H1 (cell line): ENCODE results near the gene SRPK3.
"Not testable (repeated sequence)": the region's sequence is repeated elsewhere in the genome, so short reads cannot be mapped to it uniquely, and the experiment has no call there.

Experiments used
- CEBPB ChIP-seq: IDR thresholded peaks from 2 replicates; pipeline ENCODE4 v1.6.1; 2012; ENCODE audit warnings: low read depth, low read length
- EP300 ChIP-seq, 2 experiments: IDR thresholded peaks; 1 replicate in 1 of 2; 2 replicates in 1 of 2; pipeline ENCODE4 v1.6.1; 2011 to 2012; ENCODE audit warnings: low read depth in 2 of 2, low read length in 2 of 2, mild to moderate bottlenecking in 2 of 2, borderline replicate concordance in 1 of 2, inconsistent platforms in 1 of 2, moderate library complexity in 1 of 2
- JUN ChIP-seq: IDR thresholded peaks from 2 replicates; pipeline ENCODE4 v1.6.1; 2011; ENCODE audit warnings: low read depth, mild to moderate bottlenecking, improper control_type of control experiment, low read length
- JUND ChIP-seq: IDR thresholded peaks from 2 replicates; pipeline ENCODE4 v1.6.1; 2011; ENCODE audit warnings: mild to moderate bottlenecking, improper control_type of control experiment, low read length
- POLR2A ChIP-seq, 2 experiments: IDR thresholded peaks; 1 replicate in 1 of 2; 2 replicates in 1 of 2; pipeline ENCODE4 v1.6.1; 2011; ENCODE audit warnings: low read depth in 2 of 2, low read length in 2 of 2, mild to moderate bottlenecking in 2 of 2; ENCODE audit errors: control extremely low read depth in 1 of 2
- POLR2AphosphoS5 ChIP-seq: IDR thresholded peaks from 2 replicates; pipeline ENCODE4 v1.6.1; 2011; ENCODE audit warnings: low read depth, low read length
- RAD21 ChIP-seq, 2 experiments: IDR thresholded peaks in 1 of 2; conservative IDR thresholded peaks in 1 of 2; 2 replicates each; pipeline ENCODE4 v1.6.1; 2011; ENCODE audit warnings: low read depth in 2 of 2, low read length in 2 of 2, improper control_type of control experiment in 1 of 2, inconsistent platforms in 1 of 2, mild to moderate bottlenecking in 1 of 2, moderate library complexity in 1 of 2
- TCF12 ChIP-seq: IDR thresholded peaks from 2 replicates; pipeline ENCODE4 v1.6.1; 2011; ENCODE audit warnings: low read depth, mild to moderate bottlenecking, low read length
- ZNF274 ChIP-seq: IDR thresholded peaks from 2 replicates; pipeline ENCODE4 v1.7.0; 2012; ENCODE audit warnings: low read length, borderline replicate concordance; ENCODE audit errors: extremely low read depth
- TF ChIP-seq, protein P1 (sequence below), 3 experiments: IDR thresholded peaks; 1 replicate in 2 of 3; 2 replicates in 1 of 3; pipeline versions ENCODE4 v1.5.1 to v1.6.1; 2011; ENCODE audit warnings: low read length in 3 of 3, mild to moderate bottlenecking in 3 of 3, inconsistent platforms in 2 of 3, low read depth in 1 of 3, moderate library complexity in 1 of 3; ENCODE audit not compliant: insufficient read depth in 1 of 3; ENCODE audit errors: control extremely low read depth in 1 of 3

DNA sequence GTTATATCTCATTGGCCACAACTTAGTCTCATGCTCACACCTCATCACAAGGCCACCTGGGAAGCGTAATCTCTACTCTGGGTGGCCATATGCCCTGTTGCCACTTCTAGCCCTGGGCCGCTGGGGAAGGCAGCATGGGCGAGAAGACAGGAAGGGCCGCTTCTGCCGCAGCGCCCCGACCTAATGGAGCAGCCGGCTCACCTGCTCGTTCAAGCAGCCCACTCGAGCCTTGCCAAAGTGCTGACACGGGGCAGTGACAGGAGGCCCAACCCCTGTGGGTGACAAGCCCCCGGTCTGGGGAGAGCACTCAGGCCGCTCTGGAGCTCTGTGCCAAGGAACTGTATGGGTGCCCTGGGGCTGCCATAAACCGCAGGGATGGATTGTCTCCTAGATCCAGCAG, 38.7 kb upstream of the SRPK3 start:
- TF ChIP-seq, protein P1, sequence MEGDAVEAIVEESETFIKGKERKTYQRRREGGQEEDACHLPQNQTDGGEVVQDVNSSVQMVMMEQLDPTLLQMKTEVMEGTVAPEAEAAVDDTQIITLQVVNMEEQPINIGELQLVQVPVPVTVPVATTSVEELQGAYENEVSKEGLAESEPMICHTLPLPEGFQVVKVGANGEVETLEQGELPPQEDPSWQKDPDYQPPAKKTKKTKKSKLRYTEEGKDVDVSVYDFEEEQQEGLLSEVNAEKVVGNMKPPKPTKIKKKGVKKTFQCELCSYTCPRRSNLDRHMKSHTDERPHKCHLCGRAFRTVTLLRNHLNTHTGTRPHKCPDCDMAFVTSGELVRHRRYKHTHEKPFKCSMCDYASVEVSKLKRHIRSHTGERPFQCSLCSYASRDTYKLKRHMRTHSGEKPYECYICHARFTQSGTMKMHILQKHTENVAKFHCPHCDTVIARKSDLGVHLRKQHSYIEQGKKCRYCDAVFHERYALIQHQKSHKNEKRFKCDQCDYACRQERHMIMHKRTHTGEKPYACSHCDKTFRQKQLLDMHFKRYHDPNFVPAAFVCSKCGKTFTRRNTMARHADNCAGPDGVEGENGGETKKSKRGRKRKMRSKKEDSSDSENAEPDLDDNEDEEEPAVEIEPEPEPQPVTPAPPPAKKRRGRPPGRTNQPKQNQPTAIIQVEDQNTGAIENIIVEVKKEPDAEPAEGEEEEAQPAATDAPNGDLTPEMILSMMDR (IDR thresholded peaks at IDR 0.05; ENCODE audit: control extremely low read depth in 1 of 3, insufficient read depth in 1 of 3, low read depth in 1 of 3, low read length in 3 of 3) = not testable (repeated sequence)
- not testable (repeated sequence) for TF ChIP-seq RAD21 (IDR thresholded peaks at IDR 0.05 in 1 of 2, conservative IDR thresholded peaks at IDR 0.05 in 1 of 2; ENCODE audit: low read depth in 2 of 2, low read length in 2 of 2); POLR2AphosphoS5; ZNF274; JUND; TCF12; JUN; POLR2A (IDR thresholded peaks at IDR 0.05; ENCODE audit: control extremely low read depth in 1 of 2, low read depth in 2 of 2, low read length in 2 of 2); CEBPB; EP300 (IDR thresholded peaks at IDR 0.05; ENCODE audit: borderline replicate concordance in 1 of 2, low read depth in 2 of 2, low read length in 2 of 2)
